Bronchial epithelial cell (primary cell): Measurements from ENCODE around the gene CDCA3. TPM values are rescaled to one million over a fixed set of nuclear protein-coding genes. Genes with fewer than 3 reads are reported as not detected.

Experiments
- DNase-seq: peaks from one replicate; pipeline ENCODE4 v3.0.0-alpha.2; 2010; ENCODE audit warnings: low read depth
- FAIRE-seq: peaks from 2 replicates; lab custom pipeline; 2011; peaks lifted over from hg19 to GRCh38; lab: Jason Lieb, UNC
- H3K27me3 ChIP-seq: 2 replicates; pipeline ENCODE4 v1.5.1; 2011; ENCODE audit warnings: low read length; ENCODE audit not compliant: control insufficient read depth, insufficient read depth
- H3K36me3 ChIP-seq: 2 replicates; pipeline ENCODE4 v1.5.1; 2011; ENCODE audit warnings: low read length; ENCODE audit not compliant: control insufficient read depth, insufficient read depth
- H3K4me3 ChIP-seq: 2 replicates; pipeline ENCODE4 v1.5.1; 2011; ENCODE audit warnings: mild to moderate bottlenecking, low read depth, low read length, control low read depth
- CTCF ChIP-seq: IDR thresholded peaks from 2 replicates; pipeline ENCODE4 v1.5.1; 2011; ENCODE audit warnings: mild to moderate bottlenecking, moderate library complexity, low read length, control low read depth, inconsistent platforms; ENCODE audit not compliant: insufficient read depth, severe bottlenecking
- total RNA-seq: library from RNA; depleted of rRNA; stranded (reverse); fragments of >200 nt; gene quantifications from 2 replicates; pipeline ENCODE4 v1.2.1, GENCODE V29; 2014

Gene CDCA3
- total RNA-seq, 1 donor from 2014 or later: 0.26 TPM

GRCh38 chr12:6863033-6863432 lies 11.9 kb upstream of the CDCA3 start:
- no peak for TF ChIP-seq CTCF
- no peak for FAIRE-seq
- DNase-seq: no peak
- Histone ChIP-seq H3K27me3 (no peaks in the 10 kb centered on the region), H3K4me3 (no peak overlapping the region), H3K36me3 (peaks cover 43% of the 10 kb centered on the region)

DNA sequence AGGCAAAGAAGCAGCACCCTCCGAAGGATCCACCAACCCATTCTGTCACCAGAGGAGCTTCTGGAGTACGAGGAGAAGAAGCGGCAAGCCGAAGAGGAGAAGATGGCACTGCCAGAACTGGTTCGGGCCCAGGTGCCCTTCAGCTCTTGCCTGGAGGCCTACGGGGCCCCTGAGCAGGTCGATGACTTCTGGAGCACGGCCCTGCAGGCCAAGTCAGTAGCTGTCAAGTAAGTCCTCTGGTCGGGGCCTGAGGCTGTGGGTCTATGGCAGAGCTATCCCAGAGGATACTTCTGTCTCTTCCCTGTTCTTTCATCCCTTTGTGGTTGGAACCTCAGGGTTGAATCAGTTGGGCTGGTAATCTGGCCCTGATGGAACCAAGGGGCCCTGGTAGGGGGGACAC lies 10.3 kb upstream of the CDCA3 start:
- H3K4me3 ChIP-seq: no peak overlapping the region
- peaks cover 50% of the 10 kb centered on the region for H3K36me3 ChIP-seq
- no peak for TF ChIP-seq CTCF
- FAIRE-seq (no peak), DNase-seq (no peak)
- H3K27me3 ChIP-seq: no peaks in the 10 kb centered on the region

GRCh38 chr12:6860942-6861341 lies 9.9 kb upstream of the CDCA3 start:
- no peak for DNase-seq
- no peak for FAIRE-seq
- H3K4me3 ChIP-seq: no peak overlapping the region
- no peaks in the 10 kb centered on the region for H3K27me3 ChIP-seq
- H3K36me3 ChIP-seq: peaks cover 55% of the 10 kb centered on the region
- TF ChIP-seq CTCF: no peak

GRCh38 chr12:6860116-6860515 lies 9.0 kb upstream of the CDCA3 start:
- TF ChIP-seq CTCF: no peak
- H3K4me3 ChIP-seq: no peak overlapping the region
- DNase-seq (no peak), FAIRE-seq (no peak)
- H3K36me3 ChIP-seq: peaks cover 55% of the 10 kb centered on the region
- H3K27me3 ChIP-seq: no peaks in the 10 kb centered on the region

GRCh38 chr12:6858799-6859198 lies 7.7 kb upstream of the CDCA3 start:
- H3K4me3 ChIP-seq: no peak overlapping the region
- peaks cover 50% of the 10 kb centered on the region for H3K36me3 ChIP-seq
- DNase-seq: no peak
- TF ChIP-seq CTCF: no peak
- no peak for FAIRE-seq
- H3K27me3 ChIP-seq: no peaks in the 10 kb centered on the region

GRCh38 chr12:6855322-6855721 lies 4.2 kb upstream of the CDCA3 start:
- FAIRE-seq: no peak
- H3K36me3 ChIP-seq: peaks cover 26% of the 10 kb centered on the region
- no peak for DNase-seq
- H3K27me3 ChIP-seq: no peaks in the 10 kb centered on the region
- no peak overlapping the region for H3K4me3 ChIP-seq
- TF ChIP-seq CTCF: no peak
